Measurements from ENCODE around the gene MLLT10. TPM values are rescaled to one million over a fixed set of nuclear protein-coding genes. Genes with fewer than 3 reads are reported as not detected.

The MLLT10 gene
- total and polyA plus RNA-seq, 12 donors = 8.5 to 41.1 (median 24.6) TPM

GRCh38 chr10:21488957-21489446, 45.0 kb upstream of the MLLT10 start:
- intact Hi-C loops (cut with DNase I) = no loop called here
- no peaks in the 10 kb centered on the region for H3K9me3 ChIP-seq
- H3K27me3 ChIP-seq = peaks cover 0 to 9% (median 0%) of the 10 kb centered on the region in 7 donors
- no peak for TF ChIP-seq CTCF (IDR thresholded peaks at IDR 0.05)
- peaks cover 0 to 9% (median 0%) of the 10 kb centered on the region in 9 donors for H3K4me1 ChIP-seq
- 82 to 87% methylated on average over 5 of the region's 5 CpGs for WGBS, 2 donors
- no peaks in the 10 kb centered on the region for H3K36me3 ChIP-seq
- no peak for DNase-seq
- no peak overlapping the region for H3K4me3 ChIP-seq
- no peak overlapping the region for H3K27ac ChIP-seq
- ATAC-seq = no peak

- Histone ChIP-seq H3K4me1 (peaks cover 0 to 16% (median 6%) of the 10 kb centered on the region in 9 donors), H3K36me3 (no peaks in the 10 kb centered on the region), H3K9me3 (no peaks in the 10 kb centered on the region), H3K27ac (no peak overlapping the region), H3K4me3 (no peak overlapping the region), H3K27me3 (peaks cover 0 to 20% (median 0%) of the 10 kb centered on the region in 7 donors)
- WGBS, 2 donors = 96 to 98% methylated on average over 4 of the region's 4 CpGs
- TF ChIP-seq CTCF (IDR thresholded peaks at IDR 0.05) = no peak
- intact Hi-C loops (cut with DNase I) = loop anchor here in 8 of 10 donors (5.0 to 10.0 kb wide), 6 partner anchors 185 to 1495 kb away; partner anchors contain the start of gene BMI1 (in 2 of the 8)
- ATAC-seq (no peak), DNase-seq (no peak)
Measured at GRCh38 chr10:21490028-21490710, 43.9 kb upstream of the MLLT10 start.

- intact Hi-C loops (cut with DNase I) = loop anchor here in 8 of 10 donors (5.0 to 10.0 kb wide), 6 partner anchors 184 to 1494 kb away; partner anchors contain the start of gene BMI1 (in 2 of the 8)
- no peaks in the 10 kb centered on the region for H3K36me3 ChIP-seq
- WGBS, 2 donors = 68 to 79% methylated on average over 2 of the region's 2 CpGs
- TF ChIP-seq CTCF (IDR thresholded peaks at IDR 0.05) = no peak
- no peak for ATAC-seq
- H3K27ac ChIP-seq = no peak overlapping the region
- peaks cover 0 to 21% (median 0%) of the 10 kb centered on the region in 7 donors for H3K27me3 ChIP-seq
- H3K4me1 ChIP-seq = peaks cover 0 to 19% (median 6%) of the 10 kb centered on the region in 9 donors
- no peak overlapping the region for H3K4me3 ChIP-seq
- no peak for DNase-seq
- no peaks in the 10 kb centered on the region for H3K9me3 ChIP-seq
Measured at GRCh38 chr10:21490711-21491105, 43.3 kb upstream of the MLLT10 start.

GRCh38 chr10:21492421-21492820, 41.6 kb upstream of the MLLT10 start:
- WGBS, 2 donors = 88 to 90% methylated on average over 3 of the region's 3 CpGs
- ATAC-seq (no peak), DNase-seq (no peak)
- H3K27ac ChIP-seq = no peak overlapping the region
- TF ChIP-seq CTCF (IDR thresholded peaks at IDR 0.05) = no peak
- intact Hi-C loops (cut with DNase I) = loop anchor here in 8 of 10 donors (5.0 to 10.0 kb wide), 6 partner anchors 182 to 1492 kb away; partner anchors contain the start of gene BMI1 (in 2 of the 8)
- H3K36me3 ChIP-seq = no peaks in the 10 kb centered on the region
- peaks cover 0 to 31% (median 9%) of the 10 kb centered on the region in 9 donors for H3K4me1 ChIP-seq
- peaks cover 0 to 34% (median 0%) of the 10 kb centered on the region in 7 donors for H3K27me3 ChIP-seq
- H3K4me3 ChIP-seq = no peak overlapping the region
- no peaks in the 10 kb centered on the region for H3K9me3 ChIP-seq

All from heart right ventricle (tissue), 16 donors.